K562 (cell line): ENCODE data around the gene MDK. TPM values are rescaled to one million over a fixed set of nuclear protein-coding genes. Genes with fewer than 3 reads are reported as not detected.

Experiments
- CBFA2T2 ChIP-seq: fragments of 450-650 bp; conservative IDR thresholded peaks from 2 replicates; pipeline ENCODE4 v1.6.1; 2017; ENCODE audit warnings: mild to moderate bottlenecking
- CBFA2T3 ChIP-seq: fragments of 450-650 bp; IDR thresholded peaks from 2 replicates; pipeline ENCODE4 v1.6.1; 2017
- EHMT2 ChIP-seq: fragments of 450-650 bp; IDR thresholded peaks from 2 replicates; pipeline ENCODE4 v1.6.1; 2018; ENCODE audit warnings: antibody characterized with exemption
- EP300 ChIP-seq: IDR thresholded peaks from 2 replicates; pipeline ENCODE4 v1.6.1; 2012; ENCODE audit warnings: low read length, improper control_type of control experiment
- HBP1 ChIP-seq: fragments of 450-650 bp; formaldehyde crosslinking; IDR thresholded peaks from 2 replicates; pipeline ENCODE4 v1.4.0; 2022; ENCODE audit warnings: missing genetic modification characterization
- JUNB ChIP-seq: fragments of 450-650 bp; formaldehyde crosslinking; conservative IDR thresholded peaks from 2 replicates; pipeline ENCODE4 v1.4.0; 2020; ENCODE audit warnings: mild to moderate bottlenecking
- KLF16 ChIP-seq: IDR thresholded peaks from 2 replicates; pipeline ENCODE4 v1.6.1; 2016; ENCODE audit warnings: antibody characterized with exemption
- NCOA4 ChIP-seq: fragments of 450-650 bp; IDR thresholded peaks from 2 replicates; pipeline ENCODE4 v1.6.1; 2018; ENCODE audit warnings: mild to moderate bottlenecking; ENCODE audit not compliant: partially characterized antibody
- NEUROD1 ChIP-seq: fragments of 150-350 bp; IDR thresholded peaks from 2 replicates; pipeline ENCODE4 v1.6.1; 2014; ENCODE audit warnings: borderline replicate concordance, low read length, low read depth; ENCODE audit not compliant: partially characterized antibody
- NFE2L1 ChIP-seq: fragments of 450-650 bp; IDR thresholded peaks from 2 replicates; pipeline ENCODE4 v1.6.1; 2016; ENCODE audit warnings: missing genetic modification characterization, low read depth, mild to moderate bottlenecking, missing compliant biosample characterization, moderate library complexity, borderline replicate concordance
- NFIX ChIP-seq: fragments of 250-450 bp; sonication (Bioruptor Pico); IDR thresholded peaks from 2 replicates; pipeline ENCODE4 v1.4.0; 2020; ENCODE audit warnings: low read depth, mild to moderate bottlenecking, moderate library complexity
- NRF1 ChIP-seq, 2 experiments: fragments of 450-650 bp; IDR thresholded peaks in 1 of 2; conservative IDR thresholded peaks in 1 of 2; 2 replicates each; pipeline ENCODE4 v1.6.1; 2014; ENCODE audit warnings: mild to moderate bottlenecking in 2 of 2
- PML ChIP-seq: IDR thresholded peaks from 2 replicates; pipeline ENCODE4 v1.6.1; 2012; ENCODE audit warnings: low read length, inconsistent platforms
- PTBP1 ChIP-seq: fragments of 200-400 bp; formaldehyde crosslinking; IDR thresholded peaks from 2 replicates; pipeline ENCODE4 v1.6.1; 2017; ENCODE audit warnings: low read depth, low read length
- PYGO2 ChIP-seq: fragments of 450-650 bp; IDR thresholded peaks from 2 replicates; pipeline ENCODE4 v1.6.1; 2016; ENCODE audit warnings: mild to moderate bottlenecking, missing genetic modification characterization, moderate library complexity, missing compliant biosample characterization
- RAD21 ChIP-seq, 2 experiments: fragments of 250-450 bp in 1 of 2; fragments of 450-650 bp in 1 of 2; sonication (Bioruptor Pico) in 1 of 2; formaldehyde crosslinking in 1 of 2; IDR thresholded peaks in 1 of 2; conservative IDR thresholded peaks in 1 of 2; 2 replicates each; pipeline versions ENCODE4 v1.4.0 to v1.8.0; 2020 to 2022; ENCODE audit warnings: mild to moderate bottlenecking in 2 of 2, moderate library complexity in 1 of 2
- RAD51 ChIP-seq: fragments of 450-650 bp; IDR thresholded peaks from 2 replicates; pipeline ENCODE4 v1.7.1; 2016; ENCODE audit warnings: low read depth, mild to moderate bottlenecking, borderline replicate concordance
- RBM34 ChIP-seq: fragments of 200-400 bp; formaldehyde crosslinking; IDR thresholded peaks from 2 replicates; pipeline ENCODE4 v1.6.1; 2018; ENCODE audit warnings: low read length, borderline replicate concordance; ENCODE audit not compliant: insufficient read depth
- RNF2 ChIP-seq: sonication (generic); IDR thresholded peaks from 2 replicates; pipeline ENCODE4 v1.6.1; 2016
- SMAD3 ChIP-seq: fragments of 450-650 bp; formaldehyde crosslinking; conservative IDR thresholded peaks from 2 replicates; pipeline ENCODE4 v1.4.0; 2020; ENCODE audit warnings: mild to moderate bottlenecking
- SP2 ChIP-seq: IDR thresholded peaks from 2 replicates; pipeline ENCODE4 v1.6.1; 2011; ENCODE audit warnings: mild to moderate bottlenecking, low read depth, low read length, moderate library complexity; ENCODE audit not compliant: poor library complexity, severe bottlenecking; ENCODE audit errors: extremely low read depth
- TAL1 ChIP-seq: fragments of 450-650 bp; IDR thresholded peaks from 2 replicates; pipeline ENCODE4 v1.6.1; 2016; ENCODE audit warnings: mild to moderate bottlenecking
- TCF3 ChIP-seq: sonication (generic); formaldehyde crosslinking; IDR thresholded peaks from 2 replicates; pipeline ENCODE4 v1.4.0; 2020; ENCODE audit warnings: mild to moderate bottlenecking, missing genetic modification reagents
- ZFP30 ChIP-seq: fragments of 250-450 bp; sonication (Bioruptor Pico); IDR thresholded peaks from 2 replicates; pipeline ENCODE4 v1.8.0; 2022; ENCODE audit warnings: moderate library complexity, mild to moderate bottlenecking, inconsistent platforms, borderline replicate concordance
- ZNF121 ChIP-seq: sonication (generic); formaldehyde crosslinking; conservative IDR thresholded peaks from 2 replicates; pipeline ENCODE4 v1.8.0; 2022; ENCODE audit warnings: missing genetic modification reagents
- ZNF224 ChIP-seq: sonication (generic); formaldehyde crosslinking; IDR thresholded peaks from 2 replicates; pipeline ENCODE4 v1.8.0; 2022; ENCODE audit warnings: mild to moderate bottlenecking, missing genetic modification reagents
- ZNF232 ChIP-seq: sonication (generic); formaldehyde crosslinking; IDR thresholded peaks from 2 replicates; pipeline ENCODE4 v1.8.0; 2022; ENCODE audit warnings: mild to moderate bottlenecking, missing genetic modification reagents
- ZNF347 ChIP-seq: fragments of 450-650 bp; formaldehyde crosslinking; IDR thresholded peaks from 2 replicates; pipeline ENCODE4 v1.4.0; 2020; ENCODE audit warnings: low read depth, mild to moderate bottlenecking, moderate library complexity
- ZNF431 ChIP-seq: sonication (generic); formaldehyde crosslinking; IDR thresholded peaks from 2 replicates; pipeline ENCODE4 v1.8.0; 2022; ENCODE audit warnings: mild to moderate bottlenecking, missing genetic modification reagents
- polyA plus RNA-seq, 8 experiments: library from polyadenylated mRNA; depleted of rRNA in 4 of 8; stranded (reverse) in 5 of 8; unstranded in 3 of 8; fragments of >200 nt; fragmentation: Nextera tagmentation in 2 of 8; fragmentation: Illumina TruSeq in 1 of 8; extraction: Ambion mirVana in 2 of 8; extraction: Trizol in 1 of 8; gene quantifications; 2 replicates each; pipeline versions ENCODE4 v1.2.1 to v1.2.3, GENCODE V29; 2011 to 2014; ENCODE audit warnings: inconsistent platforms in 1 of 8, missing spikeins in 1 of 8
- total RNA-seq, 7 experiments: library from RNA; depleted of rRNA in 6 of 7; stranded (reverse); fragments of >200 nt in 6 of 7; fragmentation: Illumina TruSeq in 2 of 7; extraction: Trizol in 2 of 7; gene quantifications; 2 replicates each; pipeline versions ENCODE4 v1.2.1 to v1.2.3, GENCODE V29; 2011 to 2021; ENCODE audit warnings: low replicate concordance in 1 of 7
- TF ChIP-seq, protein P1 (sequence below): sonication (generic); formaldehyde crosslinking; IDR thresholded peaks from 2 replicates; pipeline ENCODE4 v1.8.0; 2022; ENCODE audit warnings: mild to moderate bottlenecking, low read depth, missing genetic modification reagents

MDK gene
- total and polyA plus RNA-seq, 9 of the 15 experiments (the other 6 are each of a cell fraction or from before 2014, with no cell fraction given) = 20.7 to 700 (median 350) TPM

- TF ChIP-seq TCF3 (CRISPR knock-in tag) (peak; percentile 68), PTBP1 (no peak), JUNB (CRISPR knock-in tag) (no peak), RBM34 (no peak), NFIX (CRISPR knock-in tag) (no peak), ZFP30 (CRISPR knock-in tag) (no peak), KLF16 (0 out of 2 replicates have a peak, but pooled peaks have one; percentile 19), ZNF121 (CRISPR knock-in tag) (no peak), EP300 (peak; percentile 22; the same call in 1 of the 2 replicates), CBFA2T3 (peak; percentile 67), ZNF431 (CRISPR knock-in tag) (no peak), EHMT2 (no peak), TAL1 (peak; percentile 35; the same call in 1 of the 2 replicates), NEUROD1 (no peak), CBFA2T2 (0 out of 2 replicates have a peak, but pooled peaks have one; percentile 25), RNF2 (no peak), NCOA4 (no peak), PYGO2 (no peak), NRF1 (conservative IDR thresholded peaks at IDR 0.05 in 1 of 2, IDR thresholded peaks at IDR 0.05 in 1 of 2) (no peak), ZNF232 (CRISPR knock-in tag) (no peak), PML (peak; percentile 36; the same call in 1 of the 2 replicates), SP2 (no peak), SMAD3 (CRISPR knock-in tag) (no peak), RAD51 (no peak), RAD21 (CRISPR knock-in tag; conservative IDR thresholded peaks at IDR 0.05 in 1 of 2, IDR thresholded peaks at IDR 0.05 in 1 of 2) (no peak), HBP1 (CRISPR knock-in tag) (no peak), ZNF224 (CRISPR knock-in tag) (no peak), ZNF347 (CRISPR knock-in tag) (no peak), NFE2L1 (no peak)
- TF ChIP-seq, protein P1, sequence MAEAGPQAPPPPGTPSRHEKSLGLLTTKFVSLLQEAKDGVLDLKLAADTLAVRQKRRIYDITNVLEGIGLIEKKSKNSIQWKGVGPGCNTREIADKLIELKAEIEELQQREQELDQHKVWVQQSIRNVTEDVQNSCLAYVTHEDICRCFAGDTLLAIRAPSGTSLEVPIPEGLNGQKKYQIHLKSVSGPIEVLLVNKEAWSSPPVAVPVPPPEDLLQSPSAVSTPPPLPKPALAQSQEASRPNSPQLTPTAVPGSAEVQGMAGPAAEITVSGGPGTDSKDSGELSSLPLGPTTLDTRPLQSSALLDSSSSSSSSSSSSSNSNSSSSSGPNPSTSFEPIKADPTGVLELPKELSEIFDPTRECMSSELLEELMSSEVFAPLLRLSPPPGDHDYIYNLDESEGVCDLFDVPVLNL = no peak
Observed at GRCh38 chr11:46426233-46426991, 44.9 kb downstream of the MDK start (continued).
